Measurements from ENCODE around the gene CDHR3. TPM values are rescaled to one million over a fixed set of nuclear protein-coding genes. Genes with fewer than 3 reads are reported as not detected.

Gene CDHR3
- total and polyA plus RNA-seq, 9 of the 15 experiments (the other 6 are each of a cell fraction or from before 2014, with no cell fraction given) = 0.03 to 0.66 (median 0.24) TPM; not detected in 1

DNA sequence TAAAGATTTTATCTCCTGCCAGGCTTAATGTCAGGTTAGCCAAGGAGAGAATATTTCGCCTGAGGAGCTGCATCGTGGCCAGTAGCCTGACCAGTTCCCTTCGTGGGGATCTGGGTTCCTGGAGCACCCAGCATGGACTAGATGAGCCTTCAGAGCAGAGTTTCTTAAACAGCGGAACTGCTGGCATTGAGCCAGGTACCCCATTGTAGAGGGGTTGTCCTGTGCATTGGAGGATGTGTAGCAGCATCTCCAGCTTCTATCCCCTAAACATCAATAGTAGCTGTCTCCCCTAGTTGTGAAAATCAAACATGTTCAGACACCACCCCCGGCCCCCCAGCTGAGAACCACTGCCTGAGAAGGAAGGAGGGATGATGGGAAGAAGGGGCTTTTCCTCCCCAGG is 36.2 kb downstream of the CDHR3 start:
- FAIRE-seq = no peak
- no peak for DNase-seq (ENCODE audit: extremely low read depth in 1 of 4, low spot score in 3 of 4)
- peaks cover 21 to 57% of the 10 kb centered on the region in 2 experiments for H3K27me3 ChIP-seq (ENCODE audit: control insufficient read depth in 2 of 2, insufficient read depth in 2 of 2, low read length in 2 of 2)
- no peak overlapping the region for H3K27ac ChIP-seq (ENCODE audit: extremely low read depth, low read depth, low read length)
- TF ChIP-seq SETDB1 (IDR thresholded peaks at IDR 0.05; ENCODE audit: low read length) (no peak), ZNF764 (CRISPR knock-in tag; IDR thresholded peaks at IDR 0.05; ENCODE audit: low read depth) (no peak), TRIM24 (IDR thresholded peaks at IDR 0.05) (no peak), ZFPM2 (CRISPR knock-in tag; IDR thresholded peaks at IDR 0.05) (no peak), NFIX (CRISPR knock-in tag; IDR thresholded peaks at IDR 0.05; ENCODE audit: low read depth) (peak; percentile 28; the same call in 1 of the 2 replicates), ZBTB43 (CRISPR knock-in tag; IDR thresholded peaks at IDR 0.05) (no peak), SRSF9 (IDR thresholded peaks at IDR 0.05; ENCODE audit: borderline replicate concordance, low read depth, low read length) (no peak), NFATC3 (IDR thresholded peaks at IDR 0.05) (no peak), ZNF717 (CRISPR knock-in tag; IDR thresholded peaks at IDR 0.05) (no peak), NFIC (IDR thresholded peaks at IDR 0.05) (peak; percentile 71), ZNF507 (tag; conservative IDR thresholded peaks at IDR 0.05) (no peak)
- TF ChIP-seq, protein P1, sequence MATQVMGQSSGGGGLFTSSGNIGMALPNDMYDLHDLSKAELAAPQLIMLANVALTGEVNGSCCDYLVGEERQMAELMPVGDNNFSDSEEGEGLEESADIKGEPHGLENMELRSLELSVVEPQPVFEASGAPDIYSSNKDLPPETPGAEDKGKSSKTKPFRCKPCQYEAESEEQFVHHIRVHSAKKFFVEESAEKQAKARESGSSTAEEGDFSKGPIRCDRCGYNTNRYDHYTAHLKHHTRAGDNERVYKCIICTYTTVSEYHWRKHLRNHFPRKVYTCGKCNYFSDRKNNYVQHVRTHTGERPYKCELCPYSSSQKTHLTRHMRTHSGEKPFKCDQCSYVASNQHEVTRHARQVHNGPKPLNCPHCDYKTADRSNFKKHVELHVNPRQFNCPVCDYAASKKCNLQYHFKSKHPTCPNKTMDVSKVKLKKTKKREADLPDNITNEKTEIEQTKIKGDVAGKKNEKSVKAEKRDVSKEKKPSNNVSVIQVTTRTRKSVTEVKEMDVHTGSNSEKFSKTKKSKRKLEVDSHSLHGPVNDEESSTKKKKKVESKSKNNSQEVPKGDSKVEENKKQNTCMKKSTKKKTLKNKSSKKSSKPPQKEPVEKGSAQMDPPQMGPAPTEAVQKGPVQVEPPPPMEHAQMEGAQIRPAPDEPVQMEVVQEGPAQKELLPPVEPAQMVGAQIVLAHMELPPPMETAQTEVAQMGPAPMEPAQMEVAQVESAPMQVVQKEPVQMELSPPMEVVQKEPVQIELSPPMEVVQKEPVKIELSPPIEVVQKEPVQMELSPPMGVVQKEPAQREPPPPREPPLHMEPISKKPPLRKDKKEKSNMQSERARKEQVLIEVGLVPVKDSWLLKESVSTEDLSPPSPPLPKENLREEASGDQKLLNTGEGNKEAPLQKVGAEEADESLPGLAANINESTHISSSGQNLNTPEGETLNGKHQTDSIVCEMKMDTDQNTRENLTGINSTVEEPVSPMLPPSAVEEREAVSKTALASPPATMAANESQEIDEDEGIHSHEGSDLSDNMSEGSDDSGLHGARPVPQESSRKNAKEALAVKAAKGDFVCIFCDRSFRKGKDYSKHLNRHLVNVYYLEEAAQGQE (IDR thresholded peaks at IDR 0.05; ENCODE audit: borderline replicate concordance) = no peak
- TF ChIP-seq, protein P1 (CRISPR knock-in tag; IDR thresholded peaks at IDR 0.05; ENCODE audit: low read depth) = no peak
- no peak overlapping the region for H3K4me2 ChIP-seq (ENCODE audit: insufficient read depth, low read length)
- ATAC-seq = no peak
- intact Hi-C loops (cut with micrococcal nuclease) (no loop called here), in situ Hi-C loops (cut with MboI) (no loop called here)
- 3% methylated on average over 5 of the region's 5 CpGs for WGBS (ENCODE audit: insufficient coverage, low coverage, missing lambda C conversion rate)
- H4K20me1 ChIP-seq (replicated peaks; ENCODE audit: control insufficient read depth, insufficient read depth, low read length) = no peaks in the 10 kb centered on the region
- no peak overlapping the region for H2AFZ ChIP-seq (ENCODE audit: low read depth, low read length)
- no peaks in the 10 kb centered on the region for H3K9me1 ChIP-seq (ENCODE audit: control insufficient read depth, insufficient read depth, low read length)
- H3K79me2 ChIP-seq (ENCODE audit: control insufficient read depth, insufficient read depth, low read length) = no peaks in the 10 kb centered on the region
- CTCF ChIA-PET (ENCODE audit: low intra/inter-chr PET ratio) = no interaction called here
- no peaks in the 10 kb centered on the region for H3K9me3 ChIP-seq (replicated peaks; ENCODE audit: control insufficient read depth, insufficient read depth, low read depth, low read length)
- H3K9ac ChIP-seq (ENCODE audit: insufficient read depth in 1 of 2, low read depth in 2 of 2, low read length in 2 of 2) = no peak overlapping the region
- no peak overlapping the region for H3K4me3 ChIP-seq
- POLR2A ChIA-PET = interaction anchor here (0.6 kb wide), 2 partner anchors 223 to 603 kb away, joined by 3 to 4 read pairs; no protein-coding TSS in a partner anchor
- BruUV-seq (replicated peaks) = no TSS peak
- H3K36me3 ChIP-seq (ENCODE audit: control insufficient read depth, insufficient read depth, low read length) = no peaks in the 10 kb centered on the region
- no peaks in the 10 kb centered on the region for H3K4me1 ChIP-seq (replicated peaks in 1 of 2; ENCODE audit: control insufficient read depth in 2 of 2, insufficient read depth in 2 of 2, low read length in 2 of 2)

Data from K562 (cell line).